LNCaP clone FGC (cell line): Measurements from ENCODE around the gene TSPOAP1.
A peak's percentile ranks its signal among the peaks of the same experiment; 100 is the strongest.

Experiments used
- DNase-seq: peaks from one replicate; pipeline ENCODE4 v3.0.0-alpha.2; 2011; ENCODE audit warnings: low read depth
- H3K4me3 ChIP-seq: 2 replicates; pipeline ENCODE4 v1.5.1; 2011; ENCODE audit warnings: mild to moderate bottlenecking, low read depth, low read length, control low read depth
- TF ChIP-seq, protein P1 (sequence below): IDR thresholded peaks from 2 replicates; pipeline ENCODE4 v1.5.1; 2012; ENCODE audit warnings: mild to moderate bottlenecking; ENCODE audit not compliant: control insufficient read depth, insufficient read depth; ENCODE audit errors: extremely low read depth

TSPOAP1 gene

DNA sequence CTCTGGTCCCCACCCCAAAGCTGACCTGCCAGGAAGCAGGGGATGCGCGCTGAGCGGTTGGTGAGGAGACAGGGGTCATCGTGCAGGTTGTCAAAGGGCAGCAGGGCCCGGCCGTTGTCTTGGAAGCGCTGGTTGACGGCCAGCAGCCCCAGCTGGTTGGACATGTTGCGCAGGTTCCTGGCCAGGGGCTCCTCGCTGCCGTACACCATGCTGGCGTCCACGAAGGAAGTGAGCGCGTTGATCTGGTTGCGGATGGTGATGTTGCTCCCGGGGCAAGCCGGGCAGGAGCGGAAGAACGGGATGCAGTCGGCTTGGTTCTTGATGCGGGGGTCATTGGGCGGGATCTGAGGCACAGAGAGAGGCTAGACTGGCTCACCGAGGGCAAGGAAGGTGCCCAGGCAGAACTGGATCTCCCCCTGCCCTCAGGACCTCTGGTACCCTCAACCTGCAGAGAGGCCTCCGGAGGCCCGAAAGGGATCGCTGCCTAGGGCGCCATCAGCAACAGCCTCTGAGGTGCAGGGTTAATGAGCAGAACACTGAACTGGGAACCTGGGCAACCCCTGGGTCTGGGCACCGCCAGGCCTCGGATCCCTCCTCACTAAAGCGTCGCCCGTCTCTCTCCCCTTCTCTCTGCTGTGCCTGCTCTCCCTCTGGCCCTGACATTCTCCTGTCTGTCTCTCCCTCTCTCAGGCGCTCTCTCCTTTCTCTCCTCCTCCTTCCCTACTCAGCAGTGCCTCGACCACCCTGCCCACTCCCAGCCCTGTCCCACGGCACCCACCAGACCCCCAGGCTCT lies 50.6 kb downstream of the TSPOAP1 start:
- H3K4me3 ChIP-seq: no peak overlapping the region
- DNase-seq: no peak
- TF ChIP-seq, protein P1, sequence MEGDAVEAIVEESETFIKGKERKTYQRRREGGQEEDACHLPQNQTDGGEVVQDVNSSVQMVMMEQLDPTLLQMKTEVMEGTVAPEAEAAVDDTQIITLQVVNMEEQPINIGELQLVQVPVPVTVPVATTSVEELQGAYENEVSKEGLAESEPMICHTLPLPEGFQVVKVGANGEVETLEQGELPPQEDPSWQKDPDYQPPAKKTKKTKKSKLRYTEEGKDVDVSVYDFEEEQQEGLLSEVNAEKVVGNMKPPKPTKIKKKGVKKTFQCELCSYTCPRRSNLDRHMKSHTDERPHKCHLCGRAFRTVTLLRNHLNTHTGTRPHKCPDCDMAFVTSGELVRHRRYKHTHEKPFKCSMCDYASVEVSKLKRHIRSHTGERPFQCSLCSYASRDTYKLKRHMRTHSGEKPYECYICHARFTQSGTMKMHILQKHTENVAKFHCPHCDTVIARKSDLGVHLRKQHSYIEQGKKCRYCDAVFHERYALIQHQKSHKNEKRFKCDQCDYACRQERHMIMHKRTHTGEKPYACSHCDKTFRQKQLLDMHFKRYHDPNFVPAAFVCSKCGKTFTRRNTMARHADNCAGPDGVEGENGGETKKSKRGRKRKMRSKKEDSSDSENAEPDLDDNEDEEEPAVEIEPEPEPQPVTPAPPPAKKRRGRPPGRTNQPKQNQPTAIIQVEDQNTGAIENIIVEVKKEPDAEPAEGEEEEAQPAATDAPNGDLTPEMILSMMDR: no peak

GRCh38 chr17:58277107-58277801 lies 51.3 kb downstream of the TSPOAP1 start:
- TF ChIP-seq, protein P1: peak; percentile 42
- no peak overlapping the region for H3K4me3 ChIP-seq
- DNase-seq: no peak

DNA sequence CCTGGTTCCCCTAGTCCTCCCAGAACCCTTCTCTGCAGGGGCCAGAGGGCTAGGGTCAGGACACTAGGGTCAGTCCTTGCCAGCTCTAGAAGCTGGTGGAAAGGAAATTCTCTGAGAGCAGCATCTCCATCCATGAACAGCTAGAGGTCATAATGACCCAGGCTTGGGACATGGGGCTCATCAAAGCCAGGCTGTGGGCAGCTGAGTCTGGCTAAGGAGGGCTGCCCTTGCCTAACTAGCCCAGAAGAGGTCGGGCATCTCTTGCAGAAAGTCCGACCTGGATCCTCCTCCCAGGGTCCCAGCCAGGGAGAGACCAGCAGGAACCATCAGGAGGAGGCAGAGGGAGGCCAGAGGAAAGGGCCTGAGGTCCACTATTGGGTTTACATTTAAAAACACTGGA lies 52.2 kb downstream of the TSPOAP1 start:
- DNase-seq: no peak
- no peak overlapping the region for H3K4me3 ChIP-seq
- TF ChIP-seq, protein P1: no peak

DNA sequence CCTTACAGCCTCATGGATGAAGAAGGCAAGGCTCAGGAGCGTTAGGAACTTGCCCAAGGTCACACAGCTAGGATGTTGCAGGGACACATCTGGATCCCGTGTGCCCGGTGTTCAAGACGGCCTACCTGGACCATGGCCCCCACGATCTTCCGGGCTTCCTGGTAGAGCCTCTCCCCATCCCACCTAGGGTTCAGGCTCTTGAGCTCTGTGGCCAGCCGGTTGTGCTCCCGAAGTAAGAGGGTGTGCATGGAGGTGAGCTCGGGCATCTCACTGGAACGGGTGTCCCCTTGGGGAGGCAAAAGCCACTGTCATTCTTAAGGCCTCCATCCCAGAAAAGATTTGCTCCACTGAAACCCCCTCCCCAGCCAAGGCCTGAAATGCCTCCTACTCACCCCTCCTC lies 53.2 kb downstream of the TSPOAP1 start:
- H3K4me3 ChIP-seq: no peak overlapping the region
- no peak for DNase-seq
- TF ChIP-seq, protein P1: no peak

- H3K4me3 ChIP-seq: no peak overlapping the region
- no peak for DNase-seq
- TF ChIP-seq, protein P1: no peak
Measured at GRCh38 chr17:58273453-58274104, 55.0 kb downstream of the TSPOAP1 start.

DNA sequence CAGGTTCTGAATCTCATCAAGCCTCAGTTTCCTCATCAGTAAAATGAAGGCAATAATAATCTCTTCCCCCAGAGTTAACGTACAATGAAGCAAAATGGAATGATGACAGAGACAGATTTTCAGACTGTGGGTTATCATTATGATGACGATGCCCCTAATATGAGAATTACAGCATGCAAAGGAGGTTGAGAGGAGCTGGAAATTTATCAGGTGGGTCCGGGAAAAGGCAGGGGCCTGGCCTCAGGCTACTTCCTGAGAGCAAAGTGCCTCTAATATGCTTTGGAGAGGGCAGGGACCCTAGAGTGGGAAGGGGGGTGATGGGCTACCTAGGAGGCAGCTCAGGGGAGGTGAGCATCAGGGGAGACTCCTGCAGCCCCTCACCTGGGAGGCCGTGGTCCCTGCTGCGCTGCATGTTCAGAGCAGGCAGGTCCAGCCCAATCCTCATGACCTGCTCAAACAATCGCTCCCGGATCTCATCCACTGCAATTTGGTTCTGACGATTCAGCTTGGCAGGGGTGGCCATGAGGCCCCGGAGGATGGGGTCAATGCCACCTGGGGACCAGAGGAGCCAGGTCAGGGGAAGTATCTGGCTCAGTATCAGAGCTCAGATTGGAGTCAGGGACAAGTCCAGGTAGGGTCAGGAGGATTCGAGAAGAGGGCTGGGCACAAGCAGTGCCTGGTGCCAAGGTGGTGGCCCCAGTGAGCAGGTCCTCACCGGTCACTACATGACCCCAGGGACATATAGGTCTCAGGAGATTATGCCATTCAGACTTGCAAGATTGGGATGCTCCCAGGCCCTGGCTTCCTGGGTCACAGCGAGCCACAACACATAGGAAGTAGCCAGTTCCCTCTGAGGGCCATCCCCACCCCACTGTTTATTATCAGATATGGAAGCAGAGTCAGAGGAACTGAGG lies 56.0 kb downstream of the TSPOAP1 start:
- DNase-seq: no peak
- H3K4me3 ChIP-seq: no peak overlapping the region
- TF ChIP-seq, protein P1: no peak
